ENCODE data around the gene PXT1. TPM values are rescaled to one million over a fixed set of nuclear protein-coding genes. Genes with fewer than 3 reads are reported as not detected.
"Not testable (repeated sequence)": the region's sequence is repeated elsewhere in the genome, so short reads cannot be mapped to it uniquely, and the experiment has no call there.

PXT1 gene
- total RNA-seq, 1 donor from 2014 or later = 0.09 TPM

DNA sequence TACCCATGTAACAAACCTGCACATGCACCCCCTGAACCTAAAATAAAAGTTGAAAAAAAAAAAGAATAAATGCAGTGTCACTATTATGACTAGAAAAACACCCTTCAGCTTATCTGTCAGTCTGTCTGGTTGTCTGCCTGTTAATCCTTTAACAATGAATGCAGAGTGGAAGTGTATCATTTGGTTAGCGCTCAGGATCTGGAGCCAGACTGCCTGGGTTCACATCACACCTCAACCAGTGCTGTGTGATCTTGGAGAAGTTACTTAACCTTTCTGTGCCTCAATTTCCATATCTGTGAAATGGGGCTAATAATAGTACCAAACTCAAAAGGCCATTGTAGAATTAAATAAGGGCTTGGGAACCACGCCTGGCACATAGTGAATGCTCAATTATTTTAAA is 72.0 kb downstream of the PXT1 start:
- intact Hi-C loops (cut with micrococcal nuclease) = no loop called here

DNA sequence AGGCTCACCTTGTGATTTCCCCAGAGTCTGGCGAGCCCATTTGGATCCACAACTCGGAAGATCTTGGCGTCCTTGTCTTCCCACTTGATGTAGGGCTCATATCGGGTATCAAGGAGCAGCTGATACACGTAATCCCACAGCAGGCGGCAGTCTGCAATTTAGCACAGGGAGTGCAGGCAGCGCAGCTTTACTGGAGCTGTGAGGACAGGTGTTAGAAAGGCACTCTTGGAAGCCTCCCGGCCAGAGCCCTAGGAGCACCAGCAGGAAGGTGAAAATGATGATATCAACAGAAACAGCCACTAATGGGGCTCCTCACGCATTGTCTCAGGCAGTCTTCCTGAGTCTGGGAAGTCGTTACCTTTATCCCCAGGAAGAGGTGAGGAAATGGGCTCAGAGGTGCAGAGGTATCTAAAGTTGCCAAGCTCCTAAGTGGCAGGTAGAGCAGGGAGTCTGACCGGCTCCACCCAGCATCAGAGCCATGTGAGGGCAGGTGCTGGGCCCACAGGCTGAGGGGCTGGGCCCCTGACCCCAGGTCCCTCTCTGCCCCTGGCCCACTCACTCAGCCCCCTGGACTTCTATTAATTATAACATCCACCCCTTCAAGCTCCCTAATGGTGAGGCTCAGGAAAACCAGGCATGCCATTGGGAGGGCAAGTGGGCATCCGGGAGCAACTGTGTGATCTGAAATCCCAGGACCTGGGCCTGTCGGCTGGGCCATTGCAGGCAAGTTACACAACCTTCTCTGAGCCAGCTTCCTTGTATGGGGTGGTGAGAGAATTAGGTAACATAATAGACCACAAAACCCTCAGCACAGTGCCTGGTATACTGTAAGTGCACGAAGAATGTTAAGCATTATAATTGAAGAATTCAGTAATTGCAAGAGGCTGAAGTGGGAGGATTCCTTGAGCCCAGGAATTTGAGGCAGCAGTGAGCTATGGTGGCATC is 73.5 kb downstream of the PXT1 start:
- intact Hi-C loops (cut with micrococcal nuclease) = no loop called here

DNA sequence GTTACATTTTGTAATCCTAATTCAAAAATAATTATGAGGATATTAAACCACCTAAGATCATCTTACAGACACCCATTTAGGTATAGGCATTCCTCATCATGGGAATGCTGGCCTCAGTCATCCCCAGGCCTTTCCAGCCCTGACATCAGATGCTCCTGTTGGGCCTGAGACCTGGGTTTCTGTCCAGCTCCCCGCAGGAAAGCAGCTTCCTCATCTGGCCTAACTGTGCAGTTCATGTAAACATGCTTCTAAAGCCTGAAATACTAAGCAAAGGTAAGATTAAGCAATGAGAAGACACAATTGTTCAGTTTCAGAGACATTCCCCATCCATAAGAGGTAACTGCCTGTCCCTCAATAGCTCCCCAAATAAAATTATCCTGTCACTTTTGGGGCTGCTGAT is 74.2 kb downstream of the PXT1 start:
- intact Hi-C loops (cut with micrococcal nuclease) = no loop called here

DNA sequence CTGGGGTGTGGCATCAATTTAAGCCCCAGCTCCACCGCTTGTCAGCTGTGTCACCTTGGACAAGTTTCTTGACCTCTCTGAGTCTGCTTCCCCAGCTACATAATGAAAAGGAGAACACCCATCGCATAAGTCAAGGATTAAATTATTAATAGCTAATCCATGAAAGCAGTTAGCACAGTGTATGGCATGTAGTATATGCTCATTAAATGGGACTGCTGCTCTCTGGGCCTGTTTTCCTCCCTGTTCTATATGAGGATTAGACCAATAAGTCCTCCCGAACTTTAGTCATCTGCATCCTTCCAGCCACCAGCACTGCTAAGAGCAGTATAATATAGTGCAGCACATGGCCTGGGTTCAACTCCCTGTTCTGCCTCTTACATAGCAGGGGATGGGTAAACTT is 74.9 kb downstream of the PXT1 start:
- intact Hi-C loops (cut with micrococcal nuclease) = no loop called here

DNA sequence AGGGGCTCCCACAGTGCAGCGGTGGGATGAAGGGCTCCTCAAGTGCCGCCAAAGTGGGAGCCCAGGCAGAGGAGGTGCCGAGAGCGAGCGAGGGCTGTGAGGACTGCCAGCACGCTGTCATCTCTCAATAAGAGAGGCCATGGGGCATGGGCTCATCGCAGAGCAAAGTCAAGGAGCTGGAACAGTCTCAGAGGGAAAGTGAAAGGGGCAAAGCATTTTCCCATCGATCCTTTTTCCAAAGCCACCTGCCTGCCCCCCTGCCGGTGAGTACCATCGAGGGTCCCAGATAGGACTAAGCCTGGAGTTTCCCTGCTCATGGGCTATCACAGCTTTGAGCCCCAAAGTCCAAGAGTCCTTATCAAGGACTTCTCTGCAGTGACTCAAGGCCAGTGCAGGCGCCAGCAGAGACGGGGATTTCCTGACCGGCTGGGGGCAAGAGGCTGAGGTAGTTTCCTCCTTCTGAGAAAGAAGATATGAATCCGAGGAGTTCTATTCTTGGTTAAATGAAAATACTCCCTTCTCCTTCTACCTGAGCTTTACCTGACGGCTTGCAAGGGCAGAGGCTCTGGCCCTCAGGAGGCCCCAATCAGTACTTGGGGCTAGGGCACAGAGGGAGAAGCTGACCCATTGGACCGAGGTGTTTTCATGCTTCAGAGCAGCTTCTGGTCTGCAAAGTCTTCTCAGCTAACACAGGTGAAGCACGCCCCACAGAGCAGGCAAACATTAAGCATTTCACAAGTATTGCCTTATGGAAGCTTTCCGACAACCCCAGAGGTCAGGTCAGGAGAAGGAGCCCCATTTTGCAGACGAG is 77.8 kb downstream of the PXT1 start:
- intact Hi-C loops (cut with micrococcal nuclease) = no loop called here

DNA sequence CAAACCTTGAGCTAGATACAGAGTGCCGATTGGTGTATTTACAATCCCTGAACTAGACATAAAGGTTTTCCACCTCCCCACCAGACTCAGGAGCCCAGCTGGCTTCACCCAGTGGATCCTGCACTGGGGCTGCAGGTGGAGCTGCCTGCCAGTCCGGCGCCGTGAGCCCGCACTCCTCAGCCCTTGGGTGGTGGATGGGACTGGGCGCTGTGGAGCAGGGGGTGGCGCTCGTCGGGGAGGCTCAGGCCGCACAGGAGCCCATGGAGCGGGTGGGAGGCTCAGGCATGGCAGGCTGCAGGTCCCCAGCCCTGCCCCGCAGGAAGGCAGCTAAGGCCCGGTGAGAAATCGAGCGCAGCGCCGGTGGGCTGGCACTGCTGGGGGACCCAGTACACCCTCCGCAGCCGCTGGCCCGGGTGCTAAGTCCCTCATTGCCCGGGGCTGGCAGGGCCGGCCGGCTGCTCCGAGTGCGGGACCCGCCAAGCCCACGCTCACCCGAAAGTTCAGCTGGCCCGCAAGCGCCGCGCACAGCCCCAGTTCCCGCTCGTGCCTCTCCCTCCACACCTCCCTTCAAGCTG is 78.5 kb downstream of the PXT1 start:
- intact Hi-C loops (cut with micrococcal nuclease) = not testable (repeated sequence)

DNA sequence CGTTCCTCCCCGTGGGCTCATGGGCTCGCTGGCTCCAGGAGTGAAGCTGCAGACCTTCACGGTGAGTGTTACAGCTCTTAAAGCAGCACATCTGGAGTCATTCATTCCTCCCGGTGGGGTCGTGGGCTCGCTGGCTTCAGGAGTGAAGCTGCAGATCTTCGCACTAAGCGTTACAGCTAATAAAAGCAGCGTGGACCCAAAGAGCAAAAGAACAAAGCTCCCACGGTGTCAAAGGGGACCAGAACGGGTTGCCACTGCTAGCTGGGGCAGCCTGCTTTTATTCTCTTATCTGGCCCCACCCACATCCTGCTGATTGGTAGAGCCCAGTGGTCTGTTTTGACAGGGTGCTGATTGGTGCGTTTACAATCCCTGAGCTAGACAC is 79.3 kb downstream of the PXT1 start:
- intact Hi-C loops (cut with micrococcal nuclease) = not testable (repeated sequence)

DNA sequence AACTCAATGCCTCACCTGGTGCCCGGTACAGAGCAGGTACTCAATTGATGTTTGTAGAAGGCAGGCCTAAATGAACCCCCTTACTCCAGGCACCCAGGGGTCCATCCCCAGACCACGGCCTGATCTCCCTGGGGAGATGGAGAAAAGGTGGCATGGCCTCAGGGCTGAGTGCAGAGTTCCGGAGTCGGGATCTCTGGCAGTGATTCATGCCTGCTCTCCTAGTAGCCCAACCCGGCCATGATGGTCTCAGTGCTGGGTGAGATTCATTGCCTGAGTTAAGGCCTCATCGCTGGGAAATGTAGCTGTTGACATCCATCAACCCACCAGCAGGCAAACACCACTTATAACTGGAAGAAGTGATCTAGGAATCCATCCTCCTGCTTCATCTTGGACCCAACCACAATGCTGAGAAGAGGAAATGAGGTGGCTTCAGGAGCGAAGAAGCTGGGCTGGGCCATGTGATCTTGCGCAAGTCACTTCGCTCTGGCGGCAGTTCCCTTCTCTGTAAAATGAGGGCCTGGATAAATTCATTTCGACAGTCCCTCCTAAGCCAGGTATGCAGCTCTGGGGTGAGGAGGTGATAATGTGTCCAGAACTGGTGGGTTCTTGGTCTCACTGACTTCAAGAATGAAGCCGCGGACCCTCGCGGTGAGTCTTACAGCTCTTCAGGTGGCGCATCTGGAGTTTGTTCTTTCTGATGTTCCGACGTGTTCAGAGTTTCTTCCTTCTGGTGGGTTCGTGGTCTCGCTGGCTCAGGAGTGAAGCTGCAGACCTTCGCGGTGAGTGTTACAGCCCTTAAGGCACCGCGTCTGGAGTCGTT is 79.9 kb downstream of the PXT1 start:
- intact Hi-C loops (cut with micrococcal nuclease) = no loop called here

DNA sequence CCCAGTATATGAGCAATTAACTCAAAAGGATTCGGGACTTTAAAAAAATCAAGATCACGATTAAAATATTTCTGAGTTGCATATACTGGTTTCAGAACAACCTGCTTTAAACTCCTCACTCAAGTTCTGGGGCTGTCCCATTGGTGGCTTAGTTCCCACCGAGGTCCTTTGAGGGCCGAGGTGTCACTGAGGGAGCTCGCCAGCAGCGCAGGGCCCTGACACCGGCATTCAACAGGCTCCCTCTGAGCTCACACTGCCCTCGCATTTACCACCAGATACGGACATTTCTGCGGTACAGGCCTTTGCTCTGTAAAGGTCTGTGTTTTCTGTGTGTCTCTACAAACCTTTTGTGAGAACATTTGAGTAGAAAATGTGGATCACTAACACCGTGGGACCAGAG is 81.6 kb downstream of the PXT1 start:
- intact Hi-C loops (cut with micrococcal nuclease) = loop anchor here (2.0 kb wide), 1 partner anchor 20 kb away; no protein-coding TSS in a partner anchor

DNA sequence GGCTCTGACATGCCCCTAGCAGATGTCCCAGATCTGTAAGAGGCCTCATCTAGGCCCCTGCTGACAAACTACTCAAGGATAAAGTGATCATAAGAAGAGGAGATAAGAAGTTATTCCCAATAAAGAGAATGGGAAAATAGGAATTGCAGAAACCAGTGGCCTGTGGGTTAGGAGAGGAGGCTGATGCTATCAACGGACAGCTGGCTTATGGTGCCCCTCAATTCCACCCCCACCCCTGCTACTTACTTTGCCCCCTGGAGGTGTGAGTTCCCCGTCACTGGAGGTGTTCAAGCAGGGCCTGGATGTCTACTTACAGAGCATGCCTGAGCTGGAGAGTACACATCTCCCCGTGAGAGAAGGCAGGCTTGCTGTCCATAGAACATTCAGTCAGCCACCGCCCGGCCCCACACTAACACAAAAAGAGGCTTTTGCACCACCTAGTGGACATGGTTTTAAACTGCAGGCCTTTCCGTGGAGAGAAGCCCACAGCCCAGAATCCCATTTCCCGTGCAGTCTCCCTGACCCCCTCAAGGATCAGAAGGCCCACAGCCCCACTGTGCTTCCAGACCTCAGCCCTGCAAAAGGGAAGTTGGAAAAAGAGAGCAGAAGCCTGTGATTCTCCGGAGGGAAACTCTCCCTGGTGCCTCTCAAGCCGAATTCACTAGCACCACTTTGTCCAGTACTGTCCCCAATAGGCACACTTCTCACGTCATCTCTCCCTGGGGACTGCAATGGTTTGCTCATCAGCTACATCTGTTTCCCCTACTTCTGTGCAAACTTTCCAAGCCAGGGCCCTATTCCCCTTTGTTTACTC is 82.2 kb downstream of the PXT1 start:
- intact Hi-C loops (cut with micrococcal nuclease) = loop anchor here (1.0 to 2.0 kb wide), 3 partner anchors 20 to 333 kb away; partner anchors contain the start of gene MAPK14

DNA sequence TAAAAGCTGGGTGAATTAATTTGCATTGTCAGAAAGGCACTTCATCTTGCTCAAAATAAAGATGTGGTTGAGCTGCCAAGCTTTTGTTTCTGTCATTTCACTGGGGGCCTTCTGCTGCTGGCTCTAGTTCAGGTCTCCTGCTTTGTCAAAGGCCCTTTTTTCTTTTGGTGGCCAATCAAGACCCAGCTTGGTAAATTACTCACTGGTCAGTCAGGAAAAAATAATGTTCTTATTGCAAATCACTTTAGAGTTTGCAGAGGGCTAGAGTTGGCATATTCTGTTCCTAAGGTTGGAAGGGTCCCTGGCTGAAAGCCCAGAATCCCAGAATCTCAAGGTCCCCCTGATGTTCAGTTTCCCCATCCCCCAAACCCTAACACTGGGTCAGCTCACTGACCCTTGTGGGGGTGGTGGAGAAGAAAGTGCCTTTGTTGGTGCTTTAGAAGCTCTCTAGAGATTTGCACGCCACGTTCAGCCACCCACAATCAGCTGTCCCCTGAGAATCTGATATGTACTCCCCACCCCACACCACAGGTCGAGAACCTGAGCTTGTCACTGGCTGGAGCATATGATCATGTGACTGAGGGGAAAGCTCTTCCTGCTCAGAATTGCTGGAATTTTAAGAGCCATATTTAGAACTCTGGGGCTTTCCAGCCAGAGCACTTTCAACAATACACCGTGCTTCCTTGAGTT is 84.3 kb downstream of the PXT1 start:
- intact Hi-C loops (cut with micrococcal nuclease) = loop anchor here (5.0 kb wide), 1 partner anchor 236 kb away; no protein-coding TSS in a partner anchor

DNA sequence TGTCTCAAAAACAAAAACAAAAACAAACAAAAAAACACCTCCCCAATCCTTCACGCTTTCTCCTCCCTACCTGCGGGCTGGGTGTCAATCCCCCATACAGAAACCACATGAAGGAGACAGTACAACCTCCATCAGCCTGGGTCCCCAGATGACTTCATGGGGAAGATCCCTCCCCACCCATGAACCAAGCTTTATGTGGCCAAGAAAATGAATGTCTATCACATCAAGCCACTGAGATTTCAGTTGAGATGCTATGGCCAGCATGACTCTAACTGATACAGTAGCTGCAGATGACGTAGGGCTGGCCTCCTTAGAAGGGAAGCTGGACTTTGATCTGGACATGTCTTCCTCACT is 84.8 kb downstream of the PXT1 start:
- intact Hi-C loops (cut with micrococcal nuclease) = loop anchor here (5.0 kb wide), 1 partner anchor 236 kb away; no protein-coding TSS in a partner anchor

DNA sequence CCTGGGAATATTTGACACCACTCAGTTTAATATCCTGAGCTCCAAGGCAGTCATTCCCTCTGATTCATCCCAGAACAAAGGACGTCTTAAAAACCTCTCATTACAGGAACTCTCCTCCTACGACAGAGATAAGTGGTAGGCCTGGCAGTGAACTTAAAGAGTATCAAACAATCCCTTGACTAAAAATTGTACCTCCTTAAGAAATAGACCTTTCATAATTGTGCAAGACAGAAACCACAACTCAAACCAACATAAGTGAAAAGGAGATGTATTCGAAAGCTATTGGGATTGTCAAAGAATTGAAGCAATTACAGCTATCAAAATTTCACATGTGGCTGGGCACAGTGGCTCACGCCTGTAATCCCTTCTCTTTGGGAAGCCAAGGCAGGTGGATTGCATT is 86.8 kb downstream of the PXT1 start:
- intact Hi-C loops (cut with micrococcal nuclease) = loop anchor here (5.0 kb wide), 1 partner anchor 234 kb away; no protein-coding TSS in a partner anchor

DNA sequence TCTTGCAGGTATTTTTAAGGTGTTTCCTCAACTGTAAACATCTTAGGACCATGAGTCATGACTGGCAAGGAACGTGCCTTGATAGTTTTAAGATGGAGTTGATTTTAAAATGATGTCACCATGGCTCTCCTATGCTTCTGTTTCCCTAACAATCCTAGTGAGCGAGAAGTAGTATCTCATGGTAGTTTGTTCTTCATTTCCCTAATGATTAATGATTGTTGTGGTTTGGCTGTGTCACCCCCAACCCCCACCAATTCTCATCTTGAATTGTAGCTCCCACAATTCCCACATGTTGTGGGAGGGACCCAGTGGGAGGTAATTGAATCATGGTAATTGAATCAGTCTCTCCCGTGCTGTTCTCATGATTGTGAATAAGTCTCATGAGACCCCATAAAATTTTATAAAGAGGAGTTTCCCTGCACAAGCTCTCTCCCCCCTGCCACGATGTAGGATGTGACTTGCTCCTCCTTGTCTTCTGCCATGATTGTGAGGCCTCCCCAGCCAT is 89.2 kb downstream of the PXT1 start:
- intact Hi-C loops (cut with micrococcal nuclease) = no loop called here

DNA sequence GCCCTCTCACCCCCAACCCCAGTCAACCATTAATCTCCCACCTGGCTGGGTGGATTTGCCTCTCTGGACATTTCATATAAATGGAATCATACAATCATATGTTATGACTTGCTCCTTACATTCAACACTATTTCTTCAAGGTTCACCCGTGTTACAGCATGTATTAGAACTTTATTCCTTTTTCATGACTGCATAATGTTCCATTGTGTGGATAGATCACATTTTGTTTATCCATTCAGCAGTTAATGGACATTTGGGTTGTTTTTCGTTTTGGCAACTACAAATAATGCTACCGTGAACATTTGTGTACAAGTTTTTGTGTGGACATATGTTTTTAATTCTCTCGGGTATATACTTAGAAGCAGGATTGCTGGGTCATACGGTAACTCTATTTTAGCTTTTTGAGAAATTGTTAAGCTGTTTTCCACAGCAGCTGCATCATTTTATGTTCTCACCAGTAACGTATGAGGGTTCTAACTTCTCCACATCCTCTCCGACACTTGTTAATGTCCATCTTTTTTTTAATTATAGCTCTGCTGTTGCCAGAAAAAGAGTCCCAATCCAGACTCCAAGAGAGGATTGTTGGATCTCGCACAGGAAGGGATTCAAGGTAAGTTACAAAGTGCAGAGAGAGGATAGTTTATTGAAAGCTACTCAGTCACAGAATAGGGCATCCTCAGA is 90.0 kb downstream of the PXT1 start:
- intact Hi-C loops (cut with micrococcal nuclease) = no loop called here

DNA sequence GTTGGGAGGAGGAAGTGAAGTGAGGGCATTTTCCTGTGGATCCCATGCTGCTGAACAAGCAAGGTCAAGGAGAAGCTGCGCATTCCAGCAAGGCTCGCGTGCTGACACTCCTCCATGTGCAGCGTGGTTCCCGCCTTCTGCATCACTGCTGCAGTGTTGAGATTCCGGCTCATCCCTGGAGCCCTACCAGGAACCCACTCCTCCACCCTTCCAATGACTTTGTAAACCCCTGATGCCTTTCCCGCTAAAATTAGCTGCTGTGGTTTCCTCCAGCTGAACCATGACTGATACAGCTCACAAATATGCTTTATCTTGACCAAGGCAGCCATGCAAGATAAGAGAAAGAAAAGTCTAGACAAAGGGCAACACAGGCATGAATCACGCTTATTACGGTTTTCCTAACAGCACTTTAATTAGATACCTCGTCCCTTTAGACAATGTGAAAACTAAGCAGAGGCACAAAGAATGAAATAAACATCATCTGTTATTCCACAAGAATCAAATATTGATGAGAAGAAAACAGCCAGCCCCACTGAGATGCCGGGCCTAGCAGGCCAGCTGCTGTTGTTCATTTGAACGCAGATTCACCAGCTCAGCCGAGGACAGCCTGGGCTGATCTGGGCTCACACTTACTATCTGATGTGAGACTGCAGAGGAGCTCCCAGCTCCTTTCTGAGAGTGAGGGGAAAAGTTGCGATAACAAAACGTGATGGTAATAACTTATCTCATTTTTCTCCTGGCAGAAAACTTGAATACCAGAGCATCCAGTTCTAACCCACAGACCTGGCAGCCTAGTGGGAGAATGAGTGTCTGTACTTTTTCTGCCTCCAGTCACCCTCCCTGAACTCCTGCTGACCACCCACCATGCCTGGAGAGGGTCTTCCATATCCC is 91.7 kb downstream of the PXT1 start:
- intact Hi-C loops (cut with micrococcal nuclease) = no loop called here

DNA sequence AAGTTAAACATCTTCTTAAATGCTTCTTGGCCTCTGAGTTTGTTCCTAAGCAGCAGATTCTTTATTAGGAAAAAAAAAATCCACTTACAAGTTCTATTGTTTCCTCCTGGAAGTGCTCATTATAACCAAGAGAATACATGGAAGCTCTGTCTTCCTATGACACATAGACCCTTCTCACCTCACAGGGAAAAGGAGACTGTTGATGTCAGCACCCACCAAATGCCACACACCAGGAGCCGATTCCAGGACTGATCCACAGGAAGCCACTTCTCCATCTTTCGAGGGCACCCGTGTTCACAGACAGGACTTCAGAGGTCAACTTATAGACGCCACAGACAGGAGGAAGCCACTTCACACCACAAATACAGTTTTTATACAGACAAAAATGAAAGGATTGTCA is 92.6 kb downstream of the PXT1 start:
- intact Hi-C loops (cut with micrococcal nuclease) = no loop called here

DNA sequence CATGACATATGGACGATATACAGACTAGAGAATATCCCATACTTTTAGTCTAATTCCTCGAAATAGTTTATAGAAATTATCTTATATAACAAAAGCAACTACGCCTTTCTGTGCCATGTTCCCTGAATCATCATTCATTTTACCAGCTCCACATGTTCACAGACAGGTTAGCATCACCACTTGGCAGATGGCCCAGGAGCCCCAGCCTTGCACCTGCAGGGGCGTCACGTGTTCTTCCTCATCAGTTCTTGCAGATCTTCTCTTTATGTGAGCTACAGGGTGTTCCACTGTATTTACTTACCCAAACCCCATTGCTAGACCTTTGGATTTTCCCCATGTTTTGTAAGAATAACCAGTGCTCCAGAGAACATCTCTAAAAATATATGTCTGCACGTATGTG is 93.4 kb downstream of the PXT1 start:
- intact Hi-C loops (cut with micrococcal nuclease) = no loop called here
